Measurements from ENCODE around the gene ITGB2. TPM values are rescaled to one million over a fixed set of nuclear protein-coding genes. Genes with fewer than 3 reads are reported as not detected.
A peak's percentile ranks its signal among the peaks of the same experiment; 100 is the strongest.

The ITGB2 gene
- total RNA-seq, 1 experiment from 2014 or later, result 1.5 TPM

- no peak for ATAC-seq
- Mint-ChIP-seq H3K36me3 (peaks cover 23% of the 10 kb centered on the region), H3K9me3 (no peaks in the 10 kb centered on the region), H3K4me1 (no peaks in the 10 kb centered on the region; the same call in 1 of the 2 replicates), H3K4me3 (no peak overlapping the region), H3K27me3 (ENCODE audit: low read depth) (no peaks in the 10 kb centered on the region), H3K27ac (no peak overlapping the region)
- TF ChIP-seq NFE2L1 (CRISPR knock-in tag; IDR thresholded peaks at IDR 0.05) (no peak), TEAD1 (CRISPR knock-in tag; IDR thresholded peaks at IDR 0.05) (no peak), IRF2 (CRISPR knock-in tag; IDR thresholded peaks at IDR 0.05; ENCODE audit: borderline replicate concordance, low read depth) (no peak), ZNF671 (CRISPR knock-in tag; IDR thresholded peaks at IDR 0.05) (no peak), FOXJ3 (CRISPR knock-in tag; IDR thresholded peaks at IDR 0.05; ENCODE audit: borderline replicate concordance) (no peak), TEAD4 (CRISPR knock-in tag; IDR thresholded peaks at IDR 0.05) (no peak), CDX4 (CRISPR knock-in tag; IDR thresholded peaks at IDR 0.05; ENCODE audit: borderline replicate concordance) (no peak), ETV6 (CRISPR knock-in tag; IDR thresholded peaks at IDR 0.05) (no peak), PREB (CRISPR knock-in tag; IDR thresholded peaks at IDR 0.05; ENCODE audit: borderline replicate concordance) (no peak)
- TF ChIP-seq, protein P1, sequence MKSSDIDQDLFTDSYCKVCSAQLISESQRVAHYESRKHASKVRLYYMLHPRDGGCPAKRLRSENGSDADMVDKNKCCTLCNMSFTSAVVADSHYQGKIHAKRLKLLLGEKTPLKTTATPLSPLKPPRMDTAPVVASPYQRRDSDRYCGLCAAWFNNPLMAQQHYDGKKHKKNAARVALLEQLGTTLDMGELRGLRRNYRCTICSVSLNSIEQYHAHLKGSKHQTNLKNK (CRISPR knock-in tag; IDR thresholded peaks at IDR 0.05), result no peak
- TF ChIP-seq, protein P2, sequence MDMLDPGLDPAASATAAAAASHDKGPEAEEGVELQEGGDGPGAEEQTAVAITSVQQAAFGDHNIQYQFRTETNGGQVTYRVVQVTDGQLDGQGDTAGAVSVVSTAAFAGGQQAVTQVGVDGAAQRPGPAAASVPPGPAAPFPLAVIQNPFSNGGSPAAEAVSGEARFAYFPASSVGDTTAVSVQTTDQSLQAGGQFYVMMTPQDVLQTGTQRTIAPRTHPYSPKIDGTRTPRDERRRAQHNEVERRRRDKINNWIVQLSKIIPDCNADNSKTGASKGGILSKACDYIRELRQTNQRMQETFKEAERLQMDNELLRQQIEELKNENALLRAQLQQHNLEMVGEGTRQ (CRISPR knock-in tag; IDR thresholded peaks at IDR 0.05), result no peak
- TF ChIP-seq, protein P3, sequence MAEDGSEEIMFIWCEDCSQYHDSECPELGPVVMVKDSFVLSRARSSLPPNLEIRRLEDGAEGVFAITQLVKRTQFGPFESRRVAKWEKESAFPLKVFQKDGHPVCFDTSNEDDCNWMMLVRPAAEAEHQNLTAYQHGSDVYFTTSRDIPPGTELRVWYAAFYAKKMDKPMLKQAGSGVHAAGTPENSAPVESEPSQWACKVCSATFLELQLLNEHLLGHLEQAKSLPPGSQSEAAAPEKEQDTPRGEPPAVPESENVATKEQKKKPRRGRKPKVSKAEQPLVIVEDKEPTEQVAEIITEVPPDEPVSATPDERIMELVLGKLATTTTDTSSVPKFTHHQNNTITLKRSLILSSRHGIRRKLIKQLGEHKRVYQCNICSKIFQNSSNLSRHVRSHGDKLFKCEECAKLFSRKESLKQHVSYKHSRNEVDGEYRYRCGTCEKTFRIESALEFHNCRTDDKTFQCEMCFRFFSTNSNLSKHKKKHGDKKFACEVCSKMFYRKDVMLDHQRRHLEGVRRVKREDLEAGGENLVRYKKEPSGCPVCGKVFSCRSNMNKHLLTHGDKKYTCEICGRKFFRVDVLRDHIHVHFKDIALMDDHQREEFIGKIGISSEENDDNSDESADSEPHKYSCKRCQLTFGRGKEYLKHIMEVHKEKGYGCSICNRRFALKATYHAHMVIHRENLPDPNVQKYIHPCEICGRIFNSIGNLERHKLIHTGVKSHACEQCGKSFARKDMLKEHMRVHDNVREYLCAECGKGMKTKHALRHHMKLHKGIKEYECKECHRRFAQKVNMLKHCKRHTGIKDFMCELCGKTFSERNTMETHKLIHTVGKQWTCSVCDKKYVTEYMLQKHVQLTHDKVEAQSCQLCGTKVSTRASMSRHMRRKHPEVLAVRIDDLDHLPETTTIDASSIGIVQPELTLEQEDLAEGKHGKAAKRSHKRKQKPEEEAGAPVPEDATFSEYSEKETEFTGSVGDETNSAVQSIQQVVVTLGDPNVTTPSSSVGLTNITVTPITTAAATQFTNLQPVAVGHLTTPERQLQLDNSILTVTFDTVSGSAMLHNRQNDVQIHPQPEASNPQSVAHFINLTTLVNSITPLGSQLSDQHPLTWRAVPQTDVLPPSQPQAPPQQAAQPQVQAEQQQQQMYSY (CRISPR knock-in tag; IDR thresholded peaks at IDR 0.05), result no peak
- CTCF ChIA-PET, result interaction anchor here (1.4 to 1.9 kb wide), 3 partner anchors 10 to 179 kb away, joined by 4 to 8 read pairs (median 7); no protein-coding TSS in a partner anchor
- no peak for DNase-seq (ENCODE audit: low spot score)
- POLR2A ChIA-PET, result no interaction called here
Measured at GRCh38 chr21:44959376-44960091, 38.8 kb upstream of the ITGB2 start.

DNA sequence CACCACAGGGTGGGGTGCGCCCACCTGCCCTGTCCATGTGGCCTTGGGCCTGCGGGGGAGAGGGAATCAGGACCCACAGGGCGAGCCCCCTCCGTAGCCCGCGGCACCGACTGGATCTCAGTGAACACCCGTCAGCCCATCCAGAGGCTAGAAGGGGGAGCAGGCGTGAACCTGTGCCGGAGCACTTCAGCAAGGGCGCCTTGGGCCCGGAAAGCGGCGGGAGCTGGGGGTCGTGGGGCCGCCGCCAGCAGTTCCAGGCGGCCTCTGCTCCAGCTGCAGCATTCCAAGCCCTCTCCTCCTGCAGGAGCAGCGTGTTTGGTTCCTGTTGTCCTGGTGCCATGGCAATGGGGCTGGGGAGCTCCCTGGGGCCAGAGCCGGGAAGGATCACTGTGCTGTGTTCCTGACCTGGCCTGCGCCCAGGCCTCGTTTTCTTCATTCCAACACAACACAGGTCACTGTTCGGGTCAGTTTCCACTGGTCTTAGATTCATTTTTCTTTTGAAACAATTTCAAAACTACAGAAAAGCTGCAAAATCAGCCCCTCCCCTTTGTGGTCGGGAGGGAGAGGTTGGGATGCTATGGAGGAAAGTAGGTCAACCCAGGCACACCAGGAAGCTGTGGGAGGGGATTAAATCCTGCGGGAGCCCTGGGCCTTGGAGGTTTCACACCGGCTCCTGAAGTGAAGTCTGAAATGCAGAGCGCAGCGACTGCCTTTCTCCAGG lies 37.9 kb upstream of the ITGB2 start:
- ATAC-seq (no peak), DNase-seq (ENCODE audit: low spot score) (no peak)
- Mint-ChIP-seq H3K4me3 (no peak overlapping the region), H3K27me3 (ENCODE audit: low read depth) (no peaks in the 10 kb centered on the region), H3K4me1 (no peaks in the 10 kb centered on the region; the same call in 1 of the 2 replicates), H3K9me3 (no peaks in the 10 kb centered on the region), H3K27ac (peak overlapping the region; percentile 83), H3K36me3 (peaks cover 23% of the 10 kb centered on the region)
- CTCF ChIA-PET, result interaction anchor here (0.8 to 1.9 kb wide), 5 partner anchors 9 to 180 kb away, joined by 3 to 8 read pairs (median 4); no protein-coding TSS in a partner anchor
- POLR2A ChIA-PET, result no interaction called here
- no peak for TF ChIP-seq GABPB1 (CRISPR knock-in tag; IDR thresholded peaks at IDR 0.05)
- TF ChIP-seq ZNF423 (CRISPR knock-in tag; IDR thresholded peaks at IDR 0.05), result no peak
